K562 (cell line): ENCODE measurements around the gene MSTO1. TPM values are rescaled to one million over a fixed set of nuclear protein-coding genes. Genes with fewer than 3 reads are reported as not detected.
"Not testable (repeated sequence)": the region's sequence is repeated elsewhere in the genome, so short reads cannot be mapped to it uniquely, and the experiment has no call there.

Experiments
- ARID4B ChIP-seq: sonication (generic); formaldehyde crosslinking; IDR thresholded peaks from 2 replicates; pipeline ENCODE4 v1.8.0; 2022; ENCODE audit warnings: mild to moderate bottlenecking, missing genetic modification reagents
- CHD1 ChIP-seq: fragments of 200-600 bp; sonication (generic); IDR thresholded peaks from one replicate; pipeline ENCODE4 v1.6.1; 2012; ENCODE audit warnings: mild to moderate bottlenecking, moderate library complexity, low read length, inconsistent platforms
- CREB3L1 ChIP-seq: fragments of 450-650 bp; IDR thresholded peaks from 2 replicates; pipeline ENCODE4 v1.6.1; 2014; ENCODE audit warnings: low read depth, mild to moderate bottlenecking, moderate library complexity, borderline replicate concordance
- FOXJ2 ChIP-seq: fragments of 200-800 bp; sonication (Bioruptor generic); IDR thresholded peaks from 2 replicates; pipeline ENCODE4 v1.6.1; 2016; ENCODE audit warnings: missing genetic modification characterization, missing compliant biosample characterization
- LCOR ChIP-seq: sonication (generic); formaldehyde crosslinking; IDR thresholded peaks from 2 replicates; pipeline ENCODE4 v1.8.0; 2022; ENCODE audit warnings: mild to moderate bottlenecking, missing genetic modification reagents
- MAX ChIP-seq: sonication (generic); formaldehyde crosslinking; IDR thresholded peaks from 2 replicates; pipeline ENCODE4 v1.9.0; 2022; ENCODE audit warnings: mild to moderate bottlenecking, missing genetic modification reagents
- NFATC3 ChIP-seq: fragments of 450-650 bp; IDR thresholded peaks from 2 replicates; pipeline ENCODE4 v1.6.1; 2017; ENCODE audit warnings: mild to moderate bottlenecking
- NR1H2 ChIP-seq: sonication (generic); formaldehyde crosslinking; IDR thresholded peaks from 2 replicates; pipeline ENCODE4 v1.4.0; 2020; ENCODE audit warnings: mild to moderate bottlenecking, missing genetic modification reagents
- NR2C2 ChIP-seq, 2 experiments: fragments of 200-800 bp in 1 of 2; sonication (Bioruptor generic) in 1 of 2; sonication (generic) in 1 of 2; formaldehyde crosslinking in 1 of 2; IDR thresholded peaks; 2 replicates each; pipeline versions ENCODE4 v1.6.1 to v1.8.0; 2016 to 2022; ENCODE audit warnings: mild to moderate bottlenecking in 1 of 2, missing compliant biosample characterization in 1 of 2, missing genetic modification characterization in 1 of 2, missing genetic modification reagents in 1 of 2
- POLR2H ChIP-seq: IDR thresholded peaks from 2 replicates; pipeline ENCODE4 v1.6.1; 2016; ENCODE audit warnings: missing genetic modification characterization, low read depth, mild to moderate bottlenecking, control low read depth, missing compliant biosample characterization, moderate library complexity
- PRPF4 ChIP-seq: fragments of 200-400 bp; formaldehyde crosslinking; IDR thresholded peaks from one replicate; pipeline ENCODE4 v1.6.1; 2017; ENCODE audit warnings: low read length, low read depth, mild to moderate bottlenecking; ENCODE audit not compliant: insufficient read depth, poor library complexity, severe bottlenecking
- SIN3A ChIP-seq, 2 experiments: fragments of 150-350 bp in 1 of 2; IDR thresholded peaks; 2 replicates each; pipeline ENCODE4 v1.6.1; 2011 to 2016; ENCODE audit warnings: borderline replicate concordance in 2 of 2, low read depth in 2 of 2, low read length in 2 of 2, mild to moderate bottlenecking in 2 of 2, moderate library complexity in 2 of 2; ENCODE audit not compliant: control insufficient read depth in 1 of 2
- SOX6 ChIP-seq: fragments of 450-650 bp; IDR thresholded peaks from 2 replicates; pipeline ENCODE4 v1.6.1; 2014; ENCODE audit warnings: mild to moderate bottlenecking
- SREBF2 ChIP-seq: sonication (generic); formaldehyde crosslinking; IDR thresholded peaks from 2 replicates; pipeline ENCODE4 v1.4.0; 2020; ENCODE audit warnings: mild to moderate bottlenecking, missing genetic modification reagents
- TAF9B ChIP-seq: fragments of 450-650 bp; IDR thresholded peaks from 2 replicates; pipeline ENCODE4 v1.6.1; 2018; ENCODE audit warnings: mild to moderate bottlenecking; ENCODE audit not compliant: partially characterized antibody
- TAL1 ChIP-seq: fragments of 450-650 bp; IDR thresholded peaks from 2 replicates; pipeline ENCODE4 v1.6.1; 2016; ENCODE audit warnings: mild to moderate bottlenecking
- ZNF12 ChIP-seq: sonication (generic); formaldehyde crosslinking; IDR thresholded peaks from 2 replicates; pipeline ENCODE4 v1.4.0; 2020; ENCODE audit warnings: mild to moderate bottlenecking, missing genetic modification reagents
- ZNF197 ChIP-seq: fragments of 200-800 bp; sonication (Bioruptor generic); IDR thresholded peaks from 2 replicates; pipeline ENCODE4 v1.6.1; 2016; ENCODE audit warnings: low read depth, missing genetic modification characterization, missing compliant biosample characterization
- ZNF589 ChIP-seq: fragments of 200-800 bp; sonication (Bioruptor generic); IDR thresholded peaks from 2 replicates; pipeline ENCODE4 v1.6.1; 2016; ENCODE audit warnings: low read depth, missing genetic modification characterization, missing compliant biosample characterization
- polyA plus RNA-seq, 8 experiments: library from polyadenylated mRNA; depleted of rRNA in 4 of 8; stranded (reverse) in 5 of 8; unstranded in 3 of 8; fragments of >200 nt; fragmentation: Nextera tagmentation in 2 of 8; fragmentation: Illumina TruSeq in 1 of 8; extraction: Ambion mirVana in 2 of 8; extraction: Trizol in 1 of 8; gene quantifications; 2 replicates each; pipeline versions ENCODE4 v1.2.1 to v1.2.3, GENCODE V29; 2011 to 2014; ENCODE audit warnings: inconsistent platforms in 1 of 8, missing spikeins in 1 of 8
- total RNA-seq, 7 experiments: library from RNA; depleted of rRNA in 6 of 7; stranded (reverse); fragments of >200 nt in 6 of 7; fragmentation: Illumina TruSeq in 2 of 7; extraction: Trizol in 2 of 7; gene quantifications; 2 replicates each; pipeline versions ENCODE4 v1.2.1 to v1.2.3, GENCODE V29; 2011 to 2021; ENCODE audit warnings: low replicate concordance in 1 of 7

MSTO1 gene
- total and polyA plus RNA-seq, 9 of the 15 experiments (the other 6 are each of a cell fraction or from before 2014, with no cell fraction given), result 18.8 to 71.1 (median 47.3) TPM

- TF ChIP-seq SREBF2 (CRISPR knock-in tag), result 0 out of 2 replicates have a peak, but pooled peaks have one; percentile 58
- peak; percentile 46; the same call in 1 of the 2 replicates for TF ChIP-seq ARID4B (CRISPR knock-in tag)
- peak; percentile 74 for TF ChIP-seq TAF9B
- TF ChIP-seq ZNF589 (CRISPR knock-in tag), result 0 out of 2 replicates have a peak, but pooled peaks have one; percentile 8
- TF ChIP-seq NFATC3, result 0 out of 2 replicates have a peak, but pooled peaks have one; percentile 17
- TF ChIP-seq SIN3A (IDR thresholded peaks at IDR 0.05; ENCODE audit: borderline replicate concordance in 2 of 2, control insufficient read depth in 1 of 2, low read depth in 2 of 2, low read length in 2 of 2), result 0 out of 4 replicates have a peak, but pooled peaks of 1 of the 2 experiments have one; percentile 65
- TF ChIP-seq TAL1, result 0 out of 2 replicates have a peak, but pooled peaks have one; percentile 3
- peak; percentile 16; the same call in 1 of the 2 replicates for TF ChIP-seq MAX (CRISPR knock-in tag)
- 0 out of 2 replicates have a peak, but pooled peaks have one; percentile 3 for TF ChIP-seq SOX6
- 0 out of 2 replicates have a peak, but pooled peaks have one; percentile 2 for TF ChIP-seq LCOR (CRISPR knock-in tag)
- 0 out of 2 replicates have a peak, but pooled peaks have one; percentile 32 for TF ChIP-seq CREB3L1
- peak; percentile 77 for TF ChIP-seq CHD1
- TF ChIP-seq ZNF197 (CRISPR knock-in tag), result 0 out of 2 replicates have a peak, but pooled peaks have one; percentile 27
- TF ChIP-seq ZNF12 (CRISPR knock-in tag), result peak; percentile 69
- TF ChIP-seq NR1H2, result 0 out of 2 replicates have a peak, but pooled peaks have one; percentile 87
- TF ChIP-seq FOXJ2, result 0 out of 2 replicates have a peak, but pooled peaks have one; percentile 4
- 0 out of 2 replicates have a peak, but pooled peaks have one; percentile 38 for TF ChIP-seq POLR2H (tag)
- TF ChIP-seq PRPF4, result peak; percentile 11
- TF ChIP-seq NR2C2 (CRISPR knock-in tag; IDR thresholded peaks at IDR 0.05), result not testable (repeated sequence)
- peak; percentile 46 for TF ChIP-seq NR2C2 (tag; IDR thresholded peaks at IDR 0.05)
Observed at GRCh38 chr1:155563377-155564022, 46.5 kb upstream of the MSTO1 start (continued).
